IMR-90 (cell line): ENCODE measurements around the gene NEURL1B. TPM values are rescaled to one million over a fixed set of nuclear protein-coding genes. Genes with fewer than 3 reads are reported as not detected.

ENCODE experiments used
- ATAC-seq: fragments of 200-7000 bp; cut with Tn5 transposase; 2 replicates; pipeline ENCODE4 v1.9.1; 2020; ENCODE audit warnings: low read depth, mild to moderate bottlenecking, moderate library complexity
- BruUV-seq: library from RNA; stranded (reverse); fragments of 400-500 nt; replicated peaks from 2 replicates; lab custom pipeline; 2021; lab: Mats Ljungman, UMichigan
- CTCF ChIA-PET: fragments of 300-600 bp; formaldehyde crosslinking; extraction: SDS; loops from one replicate; lab custom pipeline; 2021; ENCODE audit warnings: antibody characterized with exemption; lab: Yijun Ruan, JAX
- POLR2A ChIA-PET: fragments of 300-600 bp; sonication (Branson Sonifier 250); formaldehyde crosslinking; loops from one replicate; lab custom pipeline; 2022; ENCODE audit warnings: antibody characterized with exemption; ENCODE audit not compliant: unreplicated experiment; lab: Charles Lee
- DNase-seq: peaks from one replicate; pipeline ENCODE4 v3.0.0; 2013
- H2AFZ ChIP-seq: replicated peaks from 2 replicates; pipeline ENCODE3; 2013; ENCODE audit warnings: low read length, mild to moderate bottlenecking; ENCODE audit not compliant: poor library complexity
- H2AK5ac ChIP-seq: 2 replicates; pipeline ENCODE4 v1.6.1; 2013; ENCODE audit warnings: low read depth, low read length, inconsistent platforms
- H2AK9ac ChIP-seq: replicated peaks from 2 replicates; pipeline ENCODE3; 2013; ENCODE audit warnings: mild to moderate bottlenecking, low read depth, low read length, moderate library complexity; ENCODE audit not compliant: poor library complexity
- H2BK120ac ChIP-seq: 2 replicates; pipeline ENCODE4 v1.6.1; 2013; ENCODE audit warnings: low read depth, low read length, inconsistent platforms
- H2BK15ac ChIP-seq: 3 replicates; pipeline ENCODE4 v1.6.1; 2013; ENCODE audit warnings: low read depth, low read length, inconsistent platforms
- H2BK20ac ChIP-seq: 2 replicates; pipeline ENCODE4 v1.6.1; 2013; ENCODE audit warnings: low read depth, mild to moderate bottlenecking, inconsistent platforms, low read length, moderate library complexity
- H2BK5ac ChIP-seq: 2 replicates; pipeline ENCODE4 v1.6.1; 2013; ENCODE audit warnings: mild to moderate bottlenecking, low read depth, low read length, inconsistent platforms; ENCODE audit not compliant: poor library complexity, severe bottlenecking
- H3K14ac ChIP-seq: replicated peaks from 2 replicates; pipeline ENCODE4 v1.6.1; 2013; ENCODE audit warnings: low read depth, low read length, inconsistent platforms
- H3K18ac ChIP-seq: 2 replicates; pipeline ENCODE4 v1.6.1; 2013; ENCODE audit warnings: low read depth, low read length, control low read depth
- H3K23ac ChIP-seq: 2 replicates; pipeline ENCODE4 v1.6.1; 2013; ENCODE audit warnings: low read depth, low read length, inconsistent platforms
- H3K27ac ChIP-seq: 2 replicates; pipeline ENCODE4 v1.5.1; 2013; ENCODE audit warnings: mild to moderate bottlenecking, control low read depth, low read length; ENCODE audit not compliant: insufficient read depth
- H3K27me3 ChIP-seq: 2 replicates; pipeline ENCODE4 v1.6.1; 2013; ENCODE audit warnings: low read length; ENCODE audit not compliant: control insufficient read depth, insufficient read depth
- H3K36me3 ChIP-seq: 2 replicates; pipeline ENCODE4 v1.6.1; 2013; ENCODE audit warnings: low read length, mixed read lengths; ENCODE audit not compliant: control insufficient read depth, insufficient read depth
- H3K4ac ChIP-seq: 2 replicates; pipeline ENCODE4 v1.6.1; 2013; ENCODE audit warnings: low read depth, low read length, inconsistent platforms
- H3K4me1 ChIP-seq: 2 replicates; pipeline ENCODE4 v1.6.1; 2013; ENCODE audit warnings: low read length, mixed read lengths; ENCODE audit not compliant: control insufficient read depth, insufficient read depth
- H3K4me2 ChIP-seq: 2 replicates; pipeline ENCODE4 v1.6.1; 2013; ENCODE audit warnings: low read depth, mild to moderate bottlenecking, control low read depth, low read length, moderate library complexity
- H3K4me3 ChIP-seq: 2 replicates; pipeline ENCODE4 v1.5.1; 2013; ENCODE audit warnings: low read depth, mild to moderate bottlenecking, control low read depth, low read length, moderate library complexity; ENCODE audit not compliant: insufficient read depth
- H3K56ac ChIP-seq: 2 replicates; pipeline ENCODE4 v1.6.1; 2013; ENCODE audit warnings: low read length, inconsistent platforms; ENCODE audit not compliant: insufficient read depth; ENCODE audit errors: extremely low read depth
- H3K79me1 ChIP-seq, 2 experiments: 2 replicates each; pipeline ENCODE4 v1.6.1; 2013; ENCODE audit warnings: low read length in 2 of 2, inconsistent platforms in 1 of 2, low read depth in 1 of 2
- H3K9ac ChIP-seq: 2 replicates; pipeline ENCODE4 v1.6.1; 2013; ENCODE audit warnings: low read depth, low read length, control low read depth
- H3K9me1 ChIP-seq: 2 replicates; pipeline ENCODE4 v1.6.1; 2013; ENCODE audit warnings: low read length, inconsistent platforms; ENCODE audit not compliant: insufficient read depth
- H3K9me3 ChIP-seq: 2 replicates; pipeline ENCODE4 v1.6.1; 2013; ENCODE audit warnings: low read length; ENCODE audit not compliant: control insufficient read depth, insufficient read depth
- H4K20me1 ChIP-seq: 2 replicates; pipeline ENCODE4 v1.6.1; 2013; ENCODE audit warnings: low read length, inconsistent platforms; ENCODE audit not compliant: insufficient read depth
- H4K5ac ChIP-seq: 2 replicates; pipeline ENCODE4 v1.6.1; 2013; ENCODE audit warnings: mild to moderate bottlenecking, low read depth, low read length, control low read depth
- H4K8ac ChIP-seq, 2 experiments: 2 replicates each; pipeline ENCODE4 v1.6.1; 2013; ENCODE audit warnings: low read depth in 2 of 2, low read length in 2 of 2, control low read depth in 1 of 2, inconsistent platforms in 1 of 2
- H4K91ac ChIP-seq: 2 replicates; pipeline ENCODE4 v1.6.1; 2013; ENCODE audit warnings: low read depth, low read length, inconsistent platforms; ENCODE audit not compliant: insufficient read depth
- CEBPB ChIP-seq: IDR thresholded peaks from 2 replicates; pipeline ENCODE4 v1.6.1; 2012; ENCODE audit warnings: low read depth, low read length, improper control_type of control experiment
- MAZ ChIP-seq: IDR thresholded peaks from 2 replicates; pipeline ENCODE4 v1.6.1; 2012; ENCODE audit warnings: low read depth, mild to moderate bottlenecking, low read length, improper control_type of control experiment, moderate library complexity, borderline replicate concordance
- MXI1 ChIP-seq: IDR thresholded peaks from 2 replicates; pipeline ENCODE4 v1.6.1; 2012; ENCODE audit warnings: low read depth, mild to moderate bottlenecking, low read length, moderate library complexity, borderline replicate concordance
- RFX5 ChIP-seq: IDR thresholded peaks from 2 replicates; pipeline ENCODE4 v1.8.0; 2012; ENCODE audit warnings: low read depth, mild to moderate bottlenecking, low read length, moderate library complexity
- USF2 ChIP-seq: fragments of 150-350 bp; IDR thresholded peaks from 2 replicates; pipeline ENCODE4 v1.6.1; 2017; ENCODE audit warnings: mild to moderate bottlenecking, antibody characterized with exemption, low read length, low read depth
- WGBS, 2 experiments: methylation state at CpG; one replicate each; pipeline versions ENCODE4 v1.1.5 to v1.1.7; 2013; ENCODE audit warnings: missing lambda C conversion rate in 2 of 2; ENCODE audit not compliant: insufficient read length in 1 of 2; ENCODE audit errors: extremely low coverage in 2 of 2; 5-methylcytosine and 5-hydroxymethylcytosine counted together
- dilution Hi-C: fragments of 300-500 bp; cut with HindIII; formaldehyde crosslinking; loops from one replicate; pipeline ENCODE4 v1.14.3; 2018; ENCODE audit warnings: low sequenced_read_pairs; ENCODE audit not compliant: unreplicated experiment
- in situ Hi-C: fragments of 300-500 bp; cut with MboI; formaldehyde crosslinking; loops from 3 replicates; pipeline ENCODE4 v1.14.3; 2019; ENCODE audit warnings: low sequenced_read_pairs, inconsistent platforms, mixed read lengths
- intact Hi-C: fragments of 100-400 bp; cut with micrococcal nuclease; formaldehyde crosslinking; loops from 2 replicates; pipeline ENCODE4 v1.10.0; 2022
- polyA plus RNA-seq, 3 experiments: library from polyadenylated mRNA; depleted of rRNA; stranded (reverse); fragments of >200 nt; gene quantifications; 2 replicates each; pipeline ENCODE4 v1.2.3, GENCODE V29; 2012; ENCODE audit warnings: low replicate concordance in 1 of 3
- total RNA-seq: library from RNA; depleted of rRNA; stranded (reverse); fragments of >200 nt; gene quantifications from 2 replicates; pipeline ENCODE4 v1.2.3, GENCODE V29; 2012
- TF ChIP-seq, protein P1 (sequence below): conservative IDR thresholded peaks from 2 replicates; pipeline ENCODE4 v1.5.1; 2012; ENCODE audit warnings: mild to moderate bottlenecking, low read depth, low read length, improper control_type of control experiment

Gene NEURL1B
- total and polyA plus RNA-seq, 2 of the 4 experiments (the other 2 are of a cell fraction), result 1.8 to 2.8 TPM

GRCh38 chr5:172710676-172711075 lies 69.6 kb downstream of the NEURL1B start:
- Histone ChIP-seq H3K9me3 (no peaks in the 10 kb centered on the region), H2BK15ac (no peak overlapping the region), H2BK5ac (no peak overlapping the region), H4K5ac (no peak overlapping the region), H3K9me1 (peaks cover 7% of the 10 kb centered on the region; the same call in 1 of the 2 replicates), H3K14ac (no peak overlapping the region), H3K4ac (no peak overlapping the region), H2AFZ (no peak overlapping the region), H3K56ac (no peak overlapping the region), H2AK9ac (no peak overlapping the region), H3K23ac (no peak overlapping the region), H3K9ac (no peak overlapping the region), H3K36me3 (no peaks in the 10 kb centered on the region), H3K18ac (no peak overlapping the region), H3K27me3 (no peaks in the 10 kb centered on the region), H3K79me1 (no peaks in the 10 kb centered on the region; a peak in 1 of 4 replicates), H2BK120ac (no peak overlapping the region), H4K20me1 (no peaks in the 10 kb centered on the region), H3K4me1 (peaks cover 7% of the 10 kb centered on the region), H3K27ac (no peak overlapping the region), H2BK20ac (no peak overlapping the region), H4K8ac (no peak overlapping the region), H4K91ac (no peak overlapping the region), H3K4me3 (no peak overlapping the region), H2AK5ac (no peak overlapping the region), H3K4me2 (no peak overlapping the region)
- ATAC-seq (no peak), DNase-seq (no peak)
- ChIA-PET CTCF (interaction anchor here (0.5 kb wide), 1 partner anchor 1334 kb away, joined by 4 read pairs; no protein-coding TSS in a partner anchor), POLR2A (interaction anchor here (0.7 kb wide), 1 partner anchor 346 kb away, joined by 3 read pairs; no protein-coding TSS in a partner anchor)
- dilution Hi-C loops (no loop called here), intact Hi-C loops (loop anchor here (5.0 to 10.0 kb wide), 3 partner anchors 124 to 347 kb away; partner anchors contain the start of genes CREBRF and ERGIC1), in situ Hi-C loops (loop anchor here (25.0 kb wide), 1 partner anchor 877 kb away; no protein-coding TSS in a partner anchor)
- WGBS, 2 experiments, result no CpG with 5 or more reads among the region's 4 CpGs
- BruUV-seq, result no TSS peak
- TF ChIP-seq MXI1, result no peak
- TF ChIP-seq USF2, result no peak
- no peak for TF ChIP-seq RFX5
- TF ChIP-seq, protein P1, sequence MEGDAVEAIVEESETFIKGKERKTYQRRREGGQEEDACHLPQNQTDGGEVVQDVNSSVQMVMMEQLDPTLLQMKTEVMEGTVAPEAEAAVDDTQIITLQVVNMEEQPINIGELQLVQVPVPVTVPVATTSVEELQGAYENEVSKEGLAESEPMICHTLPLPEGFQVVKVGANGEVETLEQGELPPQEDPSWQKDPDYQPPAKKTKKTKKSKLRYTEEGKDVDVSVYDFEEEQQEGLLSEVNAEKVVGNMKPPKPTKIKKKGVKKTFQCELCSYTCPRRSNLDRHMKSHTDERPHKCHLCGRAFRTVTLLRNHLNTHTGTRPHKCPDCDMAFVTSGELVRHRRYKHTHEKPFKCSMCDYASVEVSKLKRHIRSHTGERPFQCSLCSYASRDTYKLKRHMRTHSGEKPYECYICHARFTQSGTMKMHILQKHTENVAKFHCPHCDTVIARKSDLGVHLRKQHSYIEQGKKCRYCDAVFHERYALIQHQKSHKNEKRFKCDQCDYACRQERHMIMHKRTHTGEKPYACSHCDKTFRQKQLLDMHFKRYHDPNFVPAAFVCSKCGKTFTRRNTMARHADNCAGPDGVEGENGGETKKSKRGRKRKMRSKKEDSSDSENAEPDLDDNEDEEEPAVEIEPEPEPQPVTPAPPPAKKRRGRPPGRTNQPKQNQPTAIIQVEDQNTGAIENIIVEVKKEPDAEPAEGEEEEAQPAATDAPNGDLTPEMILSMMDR, result no peak
- no peak for TF ChIP-seq CEBPB
- TF ChIP-seq MAZ, result no peak
